Stimulated activated CD4-positive, alpha-beta T cell treated with anti-CD3 and anti-CD28 coated beads, TNF-alpha, amount 100 ng/mL, for 48 hours (primary cell): ENCODE measurements around the gene MSLN.
A peak's percentile ranks its signal among the peaks of the same experiment; 100 is the strongest.
"Not testable (repeated sequence)": the region's sequence is repeated elsewhere in the genome, so short reads cannot be mapped to it uniquely, and the experiment has no call there.

Source experiments
- DNase-seq, 3 donors: peaks; one replicate each; pipeline ENCODE4 v3.0.0-alpha.2; 2020; ENCODE audit warnings: low read depth in 3 of 3

The MSLN gene

GRCh38 chr16:775236-775796 lies 14.8 kb downstream of the MSLN start:
- DNase-seq = no peak

GRCh38 chr16:776298-776697 lies 15.8 kb downstream of the MSLN start:
- DNase-seq = not testable (repeated sequence)

GRCh38 chr16:776824-777223 lies 16.3 kb downstream of the MSLN start:
- no peak for DNase-seq

GRCh38 chr16:777826-778225 lies 17.3 kb downstream of the MSLN start:
- DNase-seq = no peak

- no peak for DNase-seq
These were observed 17.9 kb downstream of the MSLN start for GRCh38 chr16:778447-778846.

GRCh38 chr16:778909-779527 lies 18.5 kb downstream of the MSLN start:
- DNase-seq = no peak

- DNase-seq = no peak
These were observed 19.0 kb downstream of the MSLN start for GRCh38 chr16:779561-779960.

GRCh38 chr16:780296-780695 lies 19.8 kb downstream of the MSLN start:
- no peak for DNase-seq

GRCh38 chr16:781346-782010 lies 20.9 kb downstream of the MSLN start:
- DNase-seq = no peak

- no peak for DNase-seq
These were observed 21.7 kb downstream of the MSLN start for GRCh38 chr16:782258-782657.

GRCh38 chr16:782766-783403 lies 22.4 kb downstream of the MSLN start:
- no peak for DNase-seq

GRCh38 chr16:783404-784161 lies 23.0 kb downstream of the MSLN start:
- DNase-seq = no peak

GRCh38 chr16:784431-784830 lies 23.9 kb downstream of the MSLN start:
- no peak for DNase-seq

GRCh38 chr16:785563-786535 lies 25.3 kb downstream of the MSLN start:
- peak; percentile 51 to 73 (median 60) for DNase-seq

- no peak for DNase-seq
These were observed 26.9 kb downstream of the MSLN start for GRCh38 chr16:787321-787966.

GRCh38 chr16:787978-788398 lies 27.5 kb downstream of the MSLN start, which contains the start of gene RPUSD1:
Gene RPUSD1, minus strand, starts transcription at chr16:788381. Its CDS starts 644 bp downstream, at chr16:787737.
- no peak for DNase-seq

GRCh38 chr16:788399-789126 lies 28.0 kb downstream of the MSLN start, which contains the start of gene CHTF18:
Gene CHTF18, plus strand, starts transcription at chr16:788620. Its CDS starts 65 bp downstream, at chr16:788685.
- peak; percentile 88 to 90 (median 88) for DNase-seq

- DNase-seq = no peak
These were observed 28.8 kb downstream of the MSLN start for GRCh38 chr16:789191-789850.

GRCh38 chr16:790086-790485 lies 29.6 kb downstream of the MSLN start:
- no peak for DNase-seq
